Adrenal gland (tissue), 5 donors: ENCODE data around the gene CCDC134.

Source experiments
- POLR2A ChIP-seq, 2 donors: fragments of 450-650 bp; IDR thresholded peaks; one replicate each; pipeline ENCODE4 v1.6.1; 2017; ENCODE audit warnings: antibody characterized with exemption in 2 of 2, mild to moderate bottlenecking in 2 of 2, moderate library complexity in 1 of 2
- TF ChIP-seq, protein P1 (sequence below), 6 experiments: fragments of 450-650 bp in 4 of 6; fragments of 200-600 bp in 2 of 6; sonication (generic) in 1 of 6; IDR thresholded peaks; 1 replicate in 5 of 6; 2 replicates in 1 of 6; pipeline versions ENCODE4 v1.5.1 to v1.8.0; 2016 to 2021; ENCODE audit warnings: antibody characterized with exemption in 6 of 6, mild to moderate bottlenecking in 2 of 6, moderate library complexity in 1 of 6
- donor health status: DM: no; HTN: no; CAD: no.

DNA sequence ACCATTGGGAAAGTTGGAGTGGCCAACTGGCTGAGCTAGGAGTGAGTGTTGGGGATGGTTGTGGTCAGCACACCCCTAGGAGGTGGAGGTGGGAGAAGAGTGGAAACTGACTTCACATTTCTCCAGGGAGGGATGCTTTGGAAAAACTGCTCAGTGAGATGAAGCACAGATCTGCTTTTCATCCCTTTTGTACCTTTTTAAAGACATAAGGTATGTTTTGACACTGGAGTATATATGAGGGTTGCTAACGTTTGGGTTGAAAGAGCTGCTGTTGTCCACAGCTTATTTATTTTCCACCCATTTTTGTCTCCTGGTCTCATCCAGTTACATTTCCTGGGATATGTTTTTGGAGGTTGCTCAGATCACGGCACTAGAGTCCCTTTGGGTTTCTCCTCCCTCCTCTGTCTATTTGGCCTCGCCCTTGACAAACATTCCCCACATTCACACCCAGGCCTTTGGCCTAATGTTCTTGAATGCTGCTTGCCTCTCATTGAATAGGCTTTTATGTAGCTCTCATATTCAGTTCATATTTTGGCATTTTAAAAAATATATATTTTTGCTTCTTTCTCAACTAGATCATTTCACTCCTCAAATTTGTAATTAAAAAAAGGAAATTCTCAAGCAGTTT is 40.7 kb downstream of the CCDC134 start:
- TF ChIP-seq, protein P1, sequence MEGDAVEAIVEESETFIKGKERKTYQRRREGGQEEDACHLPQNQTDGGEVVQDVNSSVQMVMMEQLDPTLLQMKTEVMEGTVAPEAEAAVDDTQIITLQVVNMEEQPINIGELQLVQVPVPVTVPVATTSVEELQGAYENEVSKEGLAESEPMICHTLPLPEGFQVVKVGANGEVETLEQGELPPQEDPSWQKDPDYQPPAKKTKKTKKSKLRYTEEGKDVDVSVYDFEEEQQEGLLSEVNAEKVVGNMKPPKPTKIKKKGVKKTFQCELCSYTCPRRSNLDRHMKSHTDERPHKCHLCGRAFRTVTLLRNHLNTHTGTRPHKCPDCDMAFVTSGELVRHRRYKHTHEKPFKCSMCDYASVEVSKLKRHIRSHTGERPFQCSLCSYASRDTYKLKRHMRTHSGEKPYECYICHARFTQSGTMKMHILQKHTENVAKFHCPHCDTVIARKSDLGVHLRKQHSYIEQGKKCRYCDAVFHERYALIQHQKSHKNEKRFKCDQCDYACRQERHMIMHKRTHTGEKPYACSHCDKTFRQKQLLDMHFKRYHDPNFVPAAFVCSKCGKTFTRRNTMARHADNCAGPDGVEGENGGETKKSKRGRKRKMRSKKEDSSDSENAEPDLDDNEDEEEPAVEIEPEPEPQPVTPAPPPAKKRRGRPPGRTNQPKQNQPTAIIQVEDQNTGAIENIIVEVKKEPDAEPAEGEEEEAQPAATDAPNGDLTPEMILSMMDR (IDR thresholded peaks at IDR 0.05): no peak
- TF ChIP-seq POLR2A (IDR thresholded peaks at IDR 0.05): no peak
